HepG2 (cell line): ENCODE results near the gene GGA1. TPM values are rescaled to one million over a fixed set of nuclear protein-coding genes. Genes with fewer than 3 reads are reported as not detected.

Source experiments
- AKAP8 ChIP-seq: sonication (generic); formaldehyde crosslinking; IDR thresholded peaks from 2 replicates; pipeline ENCODE4 v1.5.1; 2020; ENCODE audit warnings: mild to moderate bottlenecking, missing genetic modification reagents
- CC2D1A ChIP-seq: sonication (generic); formaldehyde crosslinking; IDR thresholded peaks from 2 replicates; pipeline ENCODE4 v1.8.1; 2023; ENCODE audit warnings: mild to moderate bottlenecking, missing genetic modification reagents
- FOXO1 ChIP-seq: sonication (generic); formaldehyde crosslinking; IDR thresholded peaks from 2 replicates; pipeline ENCODE4 v1.4.0; 2020; ENCODE audit warnings: missing genetic modification reagents
- KDM4B ChIP-seq: sonication (generic); formaldehyde crosslinking; IDR thresholded peaks from 2 replicates; pipeline ENCODE4 v1.4.0; 2020; ENCODE audit warnings: missing genetic modification reagents
- MTERF4 ChIP-seq: sonication (generic); formaldehyde crosslinking; IDR thresholded peaks from 2 replicates; pipeline ENCODE4 v1.8.0; 2023; ENCODE audit warnings: mild to moderate bottlenecking, missing genetic modification reagents
- NR2F1 ChIP-seq, 2 experiments: fragments of 450-650 bp in 1 of 2; formaldehyde crosslinking in 1 of 2; IDR thresholded peaks; 2 replicates each; pipeline versions ENCODE4 v1.5.0 to v1.6.1; 2016 to 2020; ENCODE audit warnings: mild to moderate bottlenecking in 1 of 2, missing compliant biosample characterization in 1 of 2, missing genetic modification reagents in 1 of 2, moderate library complexity in 1 of 2
- SOX13 ChIP-seq, 3 experiments: fragments of 450-650 bp in 1 of 3; sonication (generic) in 1 of 3; formaldehyde crosslinking in 1 of 3; IDR thresholded peaks in 2 of 3; conservative IDR thresholded peaks in 1 of 3; 2 replicates each; pipeline versions ENCODE4 v1.5.0 to v1.6.1; 2016 to 2020; ENCODE audit warnings: antibody characterized with exemption in 1 of 3, mild to moderate bottlenecking in 1 of 3, missing compliant biosample characterization in 1 of 3, missing genetic modification reagents in 1 of 3, moderate library complexity in 1 of 3
- SP1 ChIP-seq, 2 experiments: fragments of 450-650 bp in 1 of 2; sonication (generic) in 1 of 2; formaldehyde crosslinking in 1 of 2; IDR thresholded peaks; 2 replicates each; pipeline versions ENCODE4 v1.4.0 to v1.6.1; 2016 to 2020; ENCODE audit warnings: missing genetic modification reagents in 1 of 2
- SRSF4 ChIP-seq: fragments of 200-400 bp; formaldehyde crosslinking; IDR thresholded peaks from one replicate; pipeline ENCODE4 v1.6.1; 2018; ENCODE audit warnings: mild to moderate bottlenecking, low read depth, low read length, moderate library complexity; ENCODE audit not compliant: poor library complexity, severe bottlenecking
- ZFP36L1 ChIP-seq: sonication (generic); formaldehyde crosslinking; IDR thresholded peaks from 2 replicates; pipeline ENCODE4 v1.8.0; 2022; ENCODE audit warnings: mild to moderate bottlenecking, missing genetic modification reagents, moderate library complexity
- ZFP41 ChIP-seq: sonication (generic); formaldehyde crosslinking; IDR thresholded peaks from 2 replicates; pipeline ENCODE4 v1.4.0; 2020; ENCODE audit warnings: mild to moderate bottlenecking, missing genetic modification reagents, borderline replicate concordance
- ZKSCAN8 ChIP-seq: IDR thresholded peaks from 2 replicates; pipeline ENCODE4 v1.6.1; 2016; ENCODE audit warnings: borderline replicate concordance, missing genetic modification reagents, missing compliant biosample characterization
- ZMYM2 ChIP-seq: sonication (generic); formaldehyde crosslinking; IDR thresholded peaks from 2 replicates; pipeline ENCODE4 v1.8.0; 2022; ENCODE audit warnings: mild to moderate bottlenecking, missing genetic modification reagents
- ZNF124 ChIP-seq: sonication (generic); formaldehyde crosslinking; IDR thresholded peaks from 2 replicates; pipeline ENCODE4 v1.4.0; 2020; ENCODE audit warnings: missing genetic modification reagents
- ZNF501 ChIP-seq: sonication (generic); formaldehyde crosslinking; IDR thresholded peaks from 2 replicates; pipeline ENCODE4 v1.5.1; 2020; ENCODE audit warnings: mild to moderate bottlenecking, moderate library complexity, missing genetic modification reagents
- ZNF549 ChIP-seq: sonication (generic); formaldehyde crosslinking; IDR thresholded peaks from 2 replicates; pipeline ENCODE4 v1.5.0; 2020; ENCODE audit warnings: missing genetic modification reagents
- ZNF749 ChIP-seq: sonication (generic); formaldehyde crosslinking; IDR thresholded peaks from 2 replicates; pipeline ENCODE4 v1.8.0; 2022; ENCODE audit warnings: mild to moderate bottlenecking, missing genetic modification reagents, moderate library complexity, borderline replicate concordance
- ZNF883 ChIP-seq: sonication (generic); formaldehyde crosslinking; IDR thresholded peaks from 2 replicates; pipeline ENCODE4 v1.5.1; 2020; ENCODE audit warnings: mild to moderate bottlenecking, missing genetic modification reagents; ENCODE audit errors: not compliant biosample characterization
- polyA plus RNA-seq, 8 experiments: library from polyadenylated mRNA; depleted of rRNA in 3 of 8; stranded (reverse) in 7 of 8; unstranded in 1 of 8; fragments of >200 nt; fragmentation: Illumina TruSeq in 4 of 8; extraction: Trizol in 4 of 8; gene quantifications; 2 replicates each; pipeline versions ENCODE4 v1.2.1 to v1.2.3, GENCODE V29; 2011 to 2016; ENCODE audit warnings: low read depth in 4 of 8, missing spikeins in 1 of 8, mixed read lengths in 1 of 8; ENCODE audit not compliant: insufficient read depth in 1 of 8
- total RNA-seq, 5 experiments: library from RNA; depleted of rRNA; stranded (reverse); fragments of >200 nt; fragmentation: Illumina TruSeq; extraction: Trizol; gene quantifications; 2 replicates each; pipeline ENCODE4 v1.2.3, GENCODE V29; 2016; ENCODE audit warnings: low read depth in 1 of 5
- TF ChIP-seq, protein P1 (sequence below): sonication (generic); formaldehyde crosslinking; IDR thresholded peaks from 2 replicates; pipeline ENCODE4 v1.4.0; 2020; ENCODE audit warnings: missing genetic modification reagents, low read depth, mild to moderate bottlenecking, borderline replicate concordance
- TF ChIP-seq, protein P2 (sequence below): sonication (generic); formaldehyde crosslinking; IDR thresholded peaks from 2 replicates; pipeline ENCODE4 v1.9.0; 2021; ENCODE audit warnings: mild to moderate bottlenecking, missing genetic modification reagents

GGA1 gene
- total and polyA plus RNA-seq, 2 of the 13 experiments (the other 11 are each of a cell fraction or from before 2014, with no cell fraction given): 29.1 to 87.2 TPM

GRCh38 chr22:37674951-37675929 lies 66.6 kb downstream of the GGA1 start, which contains the start of gene LGALS1 (continued):
- TF ChIP-seq, protein P1, sequence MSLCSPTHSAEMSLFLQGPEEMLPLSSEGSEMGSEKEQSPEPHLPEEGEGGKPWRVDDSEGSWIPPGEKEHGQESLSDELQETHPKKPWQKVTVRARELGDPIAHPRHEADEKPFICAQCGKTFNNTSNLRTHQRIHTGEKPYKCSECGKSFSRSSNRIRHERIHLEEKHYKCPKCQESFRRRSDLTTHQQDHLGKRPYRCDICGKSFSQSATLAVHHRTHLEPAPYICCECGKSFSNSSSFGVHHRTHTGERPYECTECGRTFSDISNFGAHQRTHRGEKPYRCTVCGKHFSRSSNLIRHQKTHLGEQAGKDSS (CRISPR knock-in tag): no peak
- TF ChIP-seq FOXO1 (CRISPR knock-in tag) (no peak), CC2D1A (CRISPR knock-in tag) (no peak), ZKSCAN8 (no peak), ZNF549 (CRISPR knock-in tag) (no peak), ZFP41 (CRISPR knock-in tag) (no peak), ZNF124 (CRISPR knock-in tag) (no peak), NR2F1 (CRISPR knock-in tag; IDR thresholded peaks at IDR 0.05) (no peak), ZNF501 (CRISPR knock-in tag) (peak; percentile 50; the same call in 1 of the 2 replicates), ZNF749 (CRISPR knock-in tag) (no peak), ZFP36L1 (CRISPR knock-in tag) (no peak), ZMYM2 (CRISPR knock-in tag) (no peak), SP1 (IDR thresholded peaks at IDR 0.05) (no peak), SP1 (CRISPR knock-in tag; IDR thresholded peaks at IDR 0.05) (peak; percentile 85), AKAP8 (CRISPR knock-in tag) (no peak), KDM4B (CRISPR knock-in tag) (no peak), MTERF4 (no peak), ZNF883 (CRISPR knock-in tag) (peak; percentile 22), SRSF4 (no peak), SOX13 (IDR thresholded peaks at IDR 0.05) (no peak), SOX13 (CRISPR knock-in tag; conservative IDR thresholded peaks at IDR 0.05 in 1 of 2, IDR thresholded peaks at IDR 0.05 in 1 of 2) (0 out of 4 replicates have a peak, but pooled peaks of 1 of the 2 experiments have one; percentile 6)
- TF ChIP-seq, protein P2, sequence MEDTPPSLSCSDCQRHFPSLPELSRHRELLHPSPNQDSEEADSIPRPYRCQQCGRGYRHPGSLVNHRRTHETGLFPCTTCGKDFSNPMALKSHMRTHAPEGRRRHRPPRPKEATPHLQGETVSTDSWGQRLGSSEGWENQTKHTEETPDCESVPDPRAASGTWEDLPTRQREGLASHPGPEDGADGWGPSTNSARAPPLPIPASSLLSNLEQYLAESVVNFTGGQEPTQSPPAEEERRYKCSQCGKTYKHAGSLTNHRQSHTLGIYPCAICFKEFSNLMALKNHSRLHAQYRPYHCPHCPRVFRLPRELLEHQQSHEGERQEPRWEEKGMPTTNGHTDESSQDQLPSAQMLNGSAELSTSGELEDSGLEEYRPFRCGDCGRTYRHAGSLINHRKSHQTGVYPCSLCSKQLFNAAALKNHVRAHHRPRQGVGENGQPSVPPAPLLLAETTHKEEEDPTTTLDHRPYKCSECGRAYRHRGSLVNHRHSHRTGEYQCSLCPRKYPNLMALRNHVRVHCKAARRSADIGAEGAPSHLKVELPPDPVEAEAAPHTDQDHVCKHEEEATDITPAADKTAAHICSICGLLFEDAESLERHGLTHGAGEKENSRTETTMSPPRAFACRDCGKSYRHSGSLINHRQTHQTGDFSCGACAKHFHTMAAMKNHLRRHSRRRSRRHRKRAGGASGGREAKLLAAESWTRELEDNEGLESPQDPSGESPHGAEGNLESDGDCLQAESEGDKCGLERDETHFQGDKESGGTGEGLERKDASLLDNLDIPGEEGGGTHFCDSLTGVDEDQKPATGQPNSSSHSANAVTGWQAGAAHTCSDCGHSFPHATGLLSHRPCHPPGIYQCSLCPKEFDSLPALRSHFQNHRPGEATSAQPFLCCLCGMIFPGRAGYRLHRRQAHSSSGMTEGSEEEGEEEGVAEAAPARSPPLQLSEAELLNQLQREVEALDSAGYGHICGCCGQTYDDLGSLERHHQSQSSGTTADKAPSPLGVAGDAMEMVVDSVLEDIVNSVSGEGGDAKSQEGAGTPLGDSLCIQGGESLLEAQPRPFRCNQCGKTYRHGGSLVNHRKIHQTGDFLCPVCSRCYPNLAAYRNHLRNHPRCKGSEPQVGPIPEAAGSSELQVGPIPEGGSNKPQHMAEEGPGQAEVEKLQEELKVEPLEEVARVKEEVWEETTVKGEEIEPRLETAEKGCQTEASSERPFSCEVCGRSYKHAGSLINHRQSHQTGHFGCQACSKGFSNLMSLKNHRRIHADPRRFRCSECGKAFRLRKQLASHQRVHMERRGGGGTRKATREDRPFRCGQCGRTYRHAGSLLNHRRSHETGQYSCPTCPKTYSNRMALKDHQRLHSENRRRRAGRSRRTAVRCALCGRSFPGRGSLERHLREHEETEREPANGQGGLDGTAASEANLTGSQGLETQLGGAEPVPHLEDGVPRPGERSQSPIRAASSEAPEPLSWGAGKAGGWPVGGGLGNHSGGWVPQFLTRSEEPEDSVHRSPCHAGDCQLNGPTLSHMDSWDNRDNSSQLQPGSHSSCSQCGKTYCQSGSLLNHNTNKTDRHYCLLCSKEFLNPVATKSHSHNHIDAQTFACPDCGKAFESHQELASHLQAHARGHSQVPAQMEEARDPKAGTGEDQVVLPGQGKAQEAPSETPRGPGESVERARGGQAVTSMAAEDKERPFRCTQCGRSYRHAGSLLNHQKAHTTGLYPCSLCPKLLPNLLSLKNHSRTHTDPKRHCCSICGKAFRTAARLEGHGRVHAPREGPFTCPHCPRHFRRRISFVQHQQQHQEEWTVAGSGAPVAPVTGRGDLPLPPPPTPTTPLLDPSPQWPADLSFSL (CRISPR knock-in tag): no peak
